ENCODE results near the gene HLCS. TPM values are rescaled to one million over a fixed set of nuclear protein-coding genes. Genes with fewer than 3 reads are reported as not detected.
A peak's percentile ranks its signal among the peaks of the same experiment; 100 is the strongest.

The HLCS gene
- total RNA-seq, 6 experiments from 2014 or later, result 20.3 to 24.5 (median 22.2) TPM

DNA sequence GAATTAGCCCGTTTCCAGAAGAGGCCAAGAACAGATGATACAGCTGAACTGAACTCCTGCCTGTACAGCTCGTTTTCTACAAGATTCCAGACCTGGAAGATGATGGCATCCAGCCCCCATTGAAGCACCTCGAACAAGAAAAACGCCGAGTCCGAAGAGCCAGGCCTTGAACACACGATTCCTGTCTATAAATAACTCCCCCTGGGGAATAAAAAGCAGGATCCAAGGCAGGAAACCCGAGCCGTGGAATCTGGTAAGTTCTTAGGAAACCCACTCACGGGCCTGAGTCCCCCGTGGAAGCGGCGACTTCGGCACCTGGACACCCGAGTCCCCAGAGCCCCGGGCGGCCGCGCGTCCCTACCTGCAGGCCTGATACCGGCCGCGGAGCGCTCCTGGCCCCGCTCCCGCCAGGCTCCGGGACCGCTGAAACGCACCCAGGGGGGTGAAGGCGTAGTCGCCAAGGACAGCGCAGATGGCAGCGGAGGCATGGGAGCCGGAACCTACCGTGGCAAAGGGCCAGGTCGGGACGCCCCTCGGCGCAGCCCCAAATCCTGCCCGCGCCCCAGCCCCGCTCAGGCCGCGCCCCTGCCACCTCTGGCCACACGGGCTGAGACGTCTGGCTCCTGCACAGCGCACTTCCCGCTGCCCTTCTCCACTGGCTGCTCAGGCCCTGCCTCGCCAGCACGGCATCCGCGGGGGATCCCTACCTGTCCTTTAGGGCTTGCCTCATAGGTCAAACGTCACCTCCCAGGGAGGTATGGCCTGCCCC, 14.0 kb upstream of the HLCS start:
- H3K9me3 Mint-ChIP-seq, result no peaks in the 10 kb centered on the region
- TF ChIP-seq CTCF (IDR thresholded peaks at IDR 0.05), result no peak
- no peaks in the 10 kb centered on the region for H3K36me3 Mint-ChIP-seq (ENCODE audit: low read depth)
- peak overlapping the region; percentile 74 for H3K4me3 Mint-ChIP-seq
- no peak for DNase-seq
- peaks cover 20% of the 10 kb centered on the region for H3K4me1 Mint-ChIP-seq (ENCODE audit: low read depth)
- H3K27ac Mint-ChIP-seq, result no peak overlapping the region
- H3K27me3 Mint-ChIP-seq (ENCODE audit: insufficient read depth), result peaks cover 2% of the 10 kb centered on the region; the same call in 1 of the 2 replicates

- Mint-ChIP-seq H3K36me3 (ENCODE audit: low read depth) (no peaks in the 10 kb centered on the region), H3K4me1 (ENCODE audit: low read depth) (peaks cover 20% of the 10 kb centered on the region), H3K4me3 (peak overlapping the region; percentile 71), H3K9me3 (no peaks in the 10 kb centered on the region), H3K27me3 (ENCODE audit: insufficient read depth) (peaks cover 2% of the 10 kb centered on the region; the same call in 1 of the 2 replicates), H3K27ac (peak overlapping the region; percentile 69)
- TF ChIP-seq CTCF (IDR thresholded peaks at IDR 0.05), result peak; percentile 87
- peak; percentile 80 for DNase-seq
These were observed 10.6 kb upstream of the HLCS start for GRCh38 chr21:36976882-36977651.

DNA sequence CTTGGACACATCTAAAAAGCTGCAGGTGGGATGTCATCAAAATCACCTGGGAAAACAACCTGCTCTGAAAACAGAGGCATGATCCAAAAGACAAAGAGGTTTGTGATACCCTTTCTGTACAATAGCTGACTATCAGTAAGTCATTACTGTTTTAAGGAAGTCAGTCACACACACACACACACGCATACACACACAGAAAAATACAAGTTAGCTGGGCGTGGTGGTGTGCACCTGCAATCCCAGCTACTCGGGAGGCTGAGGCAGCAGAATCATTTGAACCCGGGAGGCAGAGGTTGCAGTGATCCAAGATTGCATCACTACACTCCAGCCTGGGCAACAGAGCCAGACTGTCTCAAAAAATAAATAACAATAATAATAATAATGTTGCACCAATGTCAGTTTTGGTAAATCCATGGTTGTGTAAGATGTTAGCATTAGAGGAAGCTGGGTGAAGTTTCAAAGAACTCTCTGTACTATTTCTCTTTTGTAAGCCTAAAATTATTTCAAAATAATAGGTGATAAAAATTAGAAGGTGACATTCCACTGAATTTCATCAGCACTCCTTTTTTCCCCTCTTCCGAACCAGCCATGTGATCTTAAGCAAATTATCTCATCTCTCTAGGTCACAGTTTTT, 9.9 kb upstream of the HLCS start:
- no peak overlapping the region for H3K4me3 Mint-ChIP-seq
- DNase-seq, result no peak
- H3K27me3 Mint-ChIP-seq (ENCODE audit: insufficient read depth), result peaks cover 2% of the 10 kb centered on the region; the same call in 1 of the 2 replicates
- H3K4me1 Mint-ChIP-seq (ENCODE audit: low read depth), result peaks cover 20% of the 10 kb centered on the region
- no peak overlapping the region for H3K27ac Mint-ChIP-seq
- no peak for TF ChIP-seq CTCF (IDR thresholded peaks at IDR 0.05)
- no peaks in the 10 kb centered on the region for H3K36me3 Mint-ChIP-seq (ENCODE audit: low read depth)
- H3K9me3 Mint-ChIP-seq, result no peaks in the 10 kb centered on the region

DNA sequence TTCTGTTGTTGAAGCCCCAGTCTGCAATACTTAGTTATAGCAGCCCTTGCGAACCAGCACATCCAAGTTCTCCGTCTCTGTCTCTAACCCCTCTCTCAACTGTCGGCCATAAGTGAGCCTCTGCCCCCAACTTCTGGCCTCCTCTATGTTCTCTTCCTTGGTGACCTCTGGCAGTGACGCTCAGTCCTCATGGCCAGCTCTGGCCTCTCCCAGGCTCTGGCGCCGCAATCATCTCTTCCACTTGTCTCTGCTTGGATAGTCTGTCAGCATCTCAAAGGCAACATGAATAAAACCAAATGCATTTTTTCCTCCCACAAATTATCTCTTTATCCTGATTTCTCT, 8.4 kb upstream of the HLCS start:
- Mint-ChIP-seq H3K27ac (no peak overlapping the region), H3K9me3 (no peaks in the 10 kb centered on the region), H3K27me3 (ENCODE audit: insufficient read depth) (no peaks in the 10 kb centered on the region; the same call in 1 of the 2 replicates), H3K36me3 (ENCODE audit: low read depth) (no peaks in the 10 kb centered on the region), H3K4me1 (ENCODE audit: low read depth) (peaks cover 15% of the 10 kb centered on the region), H3K4me3 (no peak overlapping the region)
- no peak for TF ChIP-seq CTCF (IDR thresholded peaks at IDR 0.05)
- no peak for DNase-seq

DNA sequence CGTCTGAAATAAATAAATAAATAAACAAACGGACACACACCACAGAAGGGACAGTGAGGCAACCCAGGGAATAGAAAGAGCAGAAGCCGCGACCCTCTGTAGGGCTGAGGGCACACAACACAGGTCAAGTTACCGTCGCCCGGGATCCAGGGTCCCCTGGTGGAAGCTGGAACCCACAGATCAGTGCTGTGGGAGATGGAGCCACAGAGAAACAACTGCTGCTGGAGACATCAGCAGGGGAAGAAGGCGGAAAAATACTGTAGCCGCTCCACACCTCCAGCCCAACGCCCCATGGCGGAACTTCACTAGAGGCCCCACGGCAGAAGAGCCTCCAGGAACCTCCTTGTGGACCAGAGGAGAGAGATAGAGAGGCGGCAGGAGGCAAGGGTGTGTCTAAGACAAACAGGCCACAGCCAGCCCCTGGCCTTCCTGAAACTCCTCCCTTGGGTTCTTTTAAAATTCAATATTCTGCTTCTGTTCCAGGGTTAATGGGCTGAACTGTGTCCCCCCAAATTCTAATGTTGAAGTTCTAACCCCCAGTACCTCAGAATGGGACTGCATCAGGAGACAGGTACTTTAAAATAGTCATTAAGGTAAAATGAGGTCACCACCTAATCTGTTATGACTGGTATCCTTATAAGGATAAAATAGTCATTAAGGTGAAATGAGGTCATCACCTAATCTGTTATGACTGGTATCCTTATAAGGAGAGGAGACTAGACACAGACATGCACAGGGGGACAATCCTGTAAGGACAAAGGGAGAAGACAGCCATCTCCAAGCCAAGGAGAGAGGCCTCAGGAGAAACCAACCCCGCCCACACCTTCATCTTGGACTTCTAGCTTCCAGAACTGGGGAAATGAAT, 7.7 kb upstream of the HLCS start:
- DNase-seq, result no peak
- Mint-ChIP-seq H3K27ac (no peak overlapping the region), H3K4me3 (no peak overlapping the region), H3K4me1 (ENCODE audit: low read depth) (peaks cover 15% of the 10 kb centered on the region), H3K27me3 (ENCODE audit: insufficient read depth) (no peaks in the 10 kb centered on the region; the same call in 1 of the 2 replicates), H3K9me3 (no peaks in the 10 kb centered on the region), H3K36me3 (ENCODE audit: low read depth) (no peaks in the 10 kb centered on the region; the same call in 1 of the 2 replicates)
- no peak for TF ChIP-seq CTCF (IDR thresholded peaks at IDR 0.05)

All from HFFc6 (cell line).